HCT116 (cell line): ENCODE data around the gene KRTAP10-7. TPM values are rescaled to one million over a fixed set of nuclear protein-coding genes. Genes with fewer than 3 reads are reported as not detected.

ENCODE experiments used
- ATAC-seq: fragments of 200-7000 bp; cut with Tn5 transposase; 2 replicates; pipeline ENCODE4 v1.9.1; 2020; ENCODE audit warnings: mild to moderate bottlenecking, moderate library complexity
- BruUV-seq: library from RNA; stranded (reverse); fragments of 400-500 nt; replicated peaks from 2 replicates; lab custom pipeline; 2021; lab: Mats Ljungman, UMichigan
- CTCF ChIA-PET: fragments of 300-600 bp; sonication (Branson Sonifier 250); formaldehyde crosslinking; loops from one replicate; lab custom pipeline; 2021; ENCODE audit warnings: antibody characterized with exemption; lab: Charles Lee
- POLR2A ChIA-PET: fragments of 300-600, 350-600 bp; sonication (Branson Sonifier 250); formaldehyde crosslinking; loops from one replicate; lab custom pipeline; 2021; ENCODE audit warnings: antibody characterized with exemption; lab: Charles Lee
- RAD21 ChIA-PET, 2 experiments: fragments of 300-600 bp; sonication (Branson Sonifier 250); formaldehyde crosslinking; loops; one replicate each; lab custom pipeline; 2023; ENCODE audit warnings: low total read pairs in 2 of 2; ENCODE audit not compliant: uncharacterized antibody in 2 of 2, unreplicated experiment in 2 of 2, low non-redundant PET in 1 of 2; lab: Charles Lee
- DNase-seq: peaks from one replicate; pipeline ENCODE4 v3.0.0-alpha.2; 2010; ENCODE audit warnings: low read depth, low spot score
- H2AFZ ChIP-seq: fragments of 200-600 bp; shearing (Covaris generic), sonication (generic); 2 replicates; pipeline ENCODE4 v1.6.1; 2017; ENCODE audit warnings: low read depth, mixed run types, mixed read lengths, antibody characterized with exemption, low read length; ENCODE audit not compliant: poor library complexity, severe bottlenecking
- H3K27ac ChIP-seq: 2 replicates; pipeline ENCODE4 v1.5.1; 2012; ENCODE audit warnings: low read depth, low read length
- H3K27me3 ChIP-seq: fragments of 200-600 bp; sonication (generic); 2 replicates; pipeline ENCODE4 v1.6.1; 2016; ENCODE audit warnings: mixed run types, low read length, mixed read lengths; ENCODE audit not compliant: insufficient read depth
- H3K36me3 ChIP-seq, 2 experiments: fragments of 200-500 bp in 1 of 2; fragments of 200-600 bp in 1 of 2; sonication (Bioruptor generic) in 1 of 2; sonication (generic) in 1 of 2; 2 replicates each; pipeline versions ENCODE4 v1.5.1 to v1.6.1; 2014 to 2016; ENCODE audit warnings: low read length in 2 of 2, inconsistent platforms in 1 of 2, mixed read lengths in 1 of 2, mixed run types in 1 of 2; ENCODE audit not compliant: insufficient read depth in 2 of 2, control insufficient read depth in 1 of 2
- H3K4me1 ChIP-seq, 2 experiments: fragments of 200-600 bp in 1 of 2; sonication (generic) in 1 of 2; 2 replicates each; pipeline versions ENCODE4 v1.5.1 to v1.6.1; 2012 to 2017; ENCODE audit warnings: low read length in 2 of 2, inconsistent platforms in 1 of 2, mild to moderate bottlenecking in 1 of 2, mixed read lengths in 1 of 2, mixed run types in 1 of 2, moderate library complexity in 1 of 2; ENCODE audit not compliant: insufficient read depth in 2 of 2, control insufficient read depth in 1 of 2
- H3K4me2 ChIP-seq: fragments of 200-600 bp; sonication (generic); 2 replicates; pipeline ENCODE4 v1.6.1; 2017; ENCODE audit warnings: mixed run types, low read length, mixed read lengths
- H3K4me3 ChIP-seq, 2 experiments: fragments of 200-600 bp in 1 of 2; sonication (generic) in 1 of 2; replicated peaks in 1 of 2; 2 replicates each; pipeline ENCODE4 v1.5.1; 2011 to 2016; ENCODE audit warnings: low read length in 2 of 2, control low read depth in 1 of 2, low read depth in 1 of 2, mild to moderate bottlenecking in 1 of 2, mixed read lengths in 1 of 2, mixed run types in 1 of 2
- H3K79me2 ChIP-seq: fragments of 200-600 bp; sonication (generic); 2 replicates; pipeline ENCODE4 v1.6.1; 2017; ENCODE audit warnings: mild to moderate bottlenecking, mixed run types, low read length, moderate library complexity, mixed read lengths; ENCODE audit not compliant: insufficient read depth
- H3K9ac ChIP-seq: fragments of 200-600 bp; sonication (generic); 2 replicates; pipeline ENCODE4 v1.6.1; 2016; ENCODE audit warnings: low read length, mixed read lengths
- H3K9me2 ChIP-seq: fragments of 200-600 bp; sonication (generic), shearing (Covaris generic); 2 replicates; pipeline ENCODE4 v1.6.1; 2017; ENCODE audit warnings: mixed run types, mild to moderate bottlenecking, moderate library complexity; ENCODE audit not compliant: insufficient read depth
- H3K9me3 ChIP-seq, 2 experiments: fragments of 200-500 bp in 1 of 2; fragments of 200-600 bp in 1 of 2; sonication (Bioruptor generic) in 1 of 2; sonication (generic) in 1 of 2; 2 replicates each; pipeline ENCODE4 v1.6.1; 2014 to 2017; ENCODE audit warnings: low read length in 2 of 2, mixed read lengths in 2 of 2, inconsistent platforms in 1 of 2, low read depth in 1 of 2, mild to moderate bottlenecking in 1 of 2, mixed run types in 1 of 2, moderate library complexity in 1 of 2; ENCODE audit not compliant: control insufficient read depth in 1 of 2, insufficient read depth in 1 of 2
- H4K20me1 ChIP-seq: fragments of 200-600 bp; sonication (generic), shearing (Covaris generic); 2 replicates; pipeline ENCODE4 v1.6.1; 2017; ENCODE audit warnings: mixed run types, mild to moderate bottlenecking, moderate library complexity; ENCODE audit not compliant: insufficient read depth
- CBX3 ChIP-seq: IDR thresholded peaks from 2 replicates; pipeline ENCODE4 v1.6.1; 2012; ENCODE audit warnings: low read depth
- EGR1 ChIP-seq: IDR thresholded peaks from 2 replicates; pipeline ENCODE4 v1.6.1; 2012; ENCODE audit warnings: low read depth
- FOSL1 ChIP-seq: IDR thresholded peaks from 2 replicates; pipeline ENCODE4 v1.6.1; 2012; ENCODE audit warnings: low read depth
- JUND ChIP-seq: IDR thresholded peaks from 2 replicates; pipeline ENCODE4 v1.6.1; 2012
- POLR2A ChIP-seq: IDR thresholded peaks from 2 replicates; pipeline ENCODE4 v1.7.0; 2011; ENCODE audit warnings: borderline replicate concordance; ENCODE audit not compliant: insufficient read depth, insufficient read length; ENCODE audit errors: extremely low read depth
- POLR2AphosphoS5 ChIP-seq: IDR thresholded peaks from 2 replicates; pipeline ENCODE4 v1.6.1; 2011; ENCODE audit warnings: mild to moderate bottlenecking, low read depth, low read length, moderate library complexity
- RAD21 ChIP-seq: IDR thresholded peaks from 2 replicates; pipeline ENCODE4 v1.6.1; 2012; ENCODE audit warnings: low read depth, mild to moderate bottlenecking
- SIN3A ChIP-seq: IDR thresholded peaks from 2 replicates; pipeline ENCODE4 v1.6.1; 2012; ENCODE audit warnings: low read depth
- SP1 ChIP-seq: IDR thresholded peaks from 2 replicates; pipeline ENCODE4 v1.6.1; 2012; ENCODE audit warnings: low read depth
- SRF ChIP-seq: IDR thresholded peaks from 2 replicates; pipeline ENCODE4 v1.6.1; 2012; ENCODE audit warnings: low read depth
- YY1 ChIP-seq: IDR thresholded peaks from 2 replicates; pipeline ENCODE4 v1.6.1; 2011; ENCODE audit warnings: low read length, low read depth, moderate library complexity, mild to moderate bottlenecking; ENCODE audit not compliant: insufficient replicate concordance; ENCODE audit errors: extremely low read depth
- ZFX ChIP-seq: fragments of 450-650 bp; IDR thresholded peaks from 2 replicates; pipeline ENCODE4 v1.6.1; 2017
- ZNF274 ChIP-seq: fragments of 200-500 bp; sonication (Bioruptor generic); IDR thresholded peaks from 2 replicates; pipeline ENCODE4 v1.6.1; 2014; ENCODE audit warnings: mild to moderate bottlenecking, low read depth, low read length, inconsistent platforms
- intact Hi-C: fragments of 100-400 bp; cut with micrococcal nuclease; formaldehyde crosslinking; loops from 2 replicates; pipeline ENCODE4 v1.10.0; 2022
- total RNA-seq: library from RNA; stranded (reverse); gene quantifications from one replicate; pipeline ENCODE4 v1.2.1, GENCODE V29; 2021; ENCODE audit not compliant: unreplicated experiment
- TF ChIP-seq, protein P1 (sequence below), 3 experiments: fragments of 200-600 bp in 1 of 3; sonication (generic) in 1 of 3; IDR thresholded peaks in 2 of 3; conservative IDR thresholded peaks in 1 of 3; 2 replicates each; pipeline ENCODE4 v1.5.1; 2012 to 2017; ENCODE audit warnings: low read depth in 2 of 3, low read length in 2 of 3, antibody characterized with exemption in 1 of 3, borderline replicate concordance in 1 of 3, control low read depth in 1 of 3, mild to moderate bottlenecking in 1 of 3, mixed read lengths in 1 of 3, mixed run types in 1 of 3, moderate library complexity in 1 of 3; ENCODE audit not compliant: insufficient read depth in 1 of 3
- TF ChIP-seq, protein P2 (sequence below): IDR thresholded peaks from 2 replicates; pipeline ENCODE4 v1.6.1; 2012
- TF ChIP-seq, protein P3 (sequence below): IDR thresholded peaks from 2 replicates; pipeline ENCODE4 v1.6.1; 2012; ENCODE audit warnings: low read depth
- TF ChIP-seq, protein P4 (sequence below): IDR thresholded peaks from 2 replicates; pipeline ENCODE4 v1.6.1; 2012

Gene KRTAP10-7
- total RNA-seq, 1 experiment from 2014 or later, result not detected

DNA sequence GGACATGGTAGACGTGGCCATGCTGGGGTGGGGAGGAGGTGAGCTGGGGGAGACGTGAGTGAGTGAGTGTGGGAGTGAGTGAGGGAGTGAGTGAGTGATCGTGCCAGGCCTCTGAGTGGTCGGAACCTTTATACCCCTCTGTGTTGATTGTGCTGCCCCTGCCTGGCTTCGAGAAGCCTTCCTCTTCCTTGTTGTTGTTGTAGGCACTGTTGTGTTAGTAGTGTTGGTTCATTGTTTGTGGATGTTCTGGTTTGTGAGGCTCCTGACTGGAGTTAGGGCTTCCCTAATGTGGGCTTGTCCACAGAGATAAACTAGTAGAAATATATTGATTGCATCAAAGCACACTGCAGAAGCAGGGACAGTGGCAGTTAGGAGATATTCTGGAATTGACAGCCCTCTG is 41.7 kb upstream of the KRTAP10-7 start, which contains the start of gene KRTAP10-3:
Gene KRTAP10-3, minus strand, starts transcription at position 101 of the 400 bp plus-strand sequence. Its CDS starts 80 bp downstream, at position 21.
- Histone ChIP-seq H3K27me3 (no peaks in the 10 kb centered on the region; the same call in 1 of the 2 replicates), H3K4me2 (no peak within 1 kb of the TSS), H2AFZ (no peak within 1 kb of the TSS), H3K4me1 (no peaks in the 10 kb centered on the region), H3K9me2 (no peaks in the 10 kb centered on the region), H3K79me2 (no peaks in the 10 kb centered on the region), H3K9ac (no peak within 1 kb of the TSS), H4K20me1 (no peaks in the 10 kb centered on the region), H3K27ac (no peak within 1 kb of the TSS), H3K9me3 (no peaks in the 10 kb centered on the region), H3K36me3 (no peaks in the 10 kb centered on the region), H3K4me3 (no peak within 1 kb of the TSS)
- ATAC-seq, result no peak
- RAD21 ChIA-PET, result no interaction called here
- intact Hi-C loops, result no loop called here
- no peak for DNase-seq
- TF ChIP-seq, protein P1, sequence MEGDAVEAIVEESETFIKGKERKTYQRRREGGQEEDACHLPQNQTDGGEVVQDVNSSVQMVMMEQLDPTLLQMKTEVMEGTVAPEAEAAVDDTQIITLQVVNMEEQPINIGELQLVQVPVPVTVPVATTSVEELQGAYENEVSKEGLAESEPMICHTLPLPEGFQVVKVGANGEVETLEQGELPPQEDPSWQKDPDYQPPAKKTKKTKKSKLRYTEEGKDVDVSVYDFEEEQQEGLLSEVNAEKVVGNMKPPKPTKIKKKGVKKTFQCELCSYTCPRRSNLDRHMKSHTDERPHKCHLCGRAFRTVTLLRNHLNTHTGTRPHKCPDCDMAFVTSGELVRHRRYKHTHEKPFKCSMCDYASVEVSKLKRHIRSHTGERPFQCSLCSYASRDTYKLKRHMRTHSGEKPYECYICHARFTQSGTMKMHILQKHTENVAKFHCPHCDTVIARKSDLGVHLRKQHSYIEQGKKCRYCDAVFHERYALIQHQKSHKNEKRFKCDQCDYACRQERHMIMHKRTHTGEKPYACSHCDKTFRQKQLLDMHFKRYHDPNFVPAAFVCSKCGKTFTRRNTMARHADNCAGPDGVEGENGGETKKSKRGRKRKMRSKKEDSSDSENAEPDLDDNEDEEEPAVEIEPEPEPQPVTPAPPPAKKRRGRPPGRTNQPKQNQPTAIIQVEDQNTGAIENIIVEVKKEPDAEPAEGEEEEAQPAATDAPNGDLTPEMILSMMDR (IDR thresholded peaks at IDR 0.05 in 2 of 3, conservative IDR thresholded peaks at IDR 0.05 in 1 of 3; ENCODE audit: borderline replicate concordance in 1 of 3, insufficient read depth in 1 of 3, low read depth in 2 of 3, low read length in 2 of 3), result no peak
- TF ChIP-seq SIN3A, result no peak
- TF ChIP-seq POLR2AphosphoS5, result no peak
- TF ChIP-seq, protein P2, sequence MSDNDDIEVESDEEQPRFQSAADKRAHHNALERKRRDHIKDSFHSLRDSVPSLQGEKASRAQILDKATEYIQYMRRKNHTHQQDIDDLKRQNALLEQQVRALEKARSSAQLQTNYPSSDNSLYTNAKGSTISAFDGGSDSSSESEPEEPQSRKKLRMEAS, result no peak
- TF ChIP-seq, protein P3, sequence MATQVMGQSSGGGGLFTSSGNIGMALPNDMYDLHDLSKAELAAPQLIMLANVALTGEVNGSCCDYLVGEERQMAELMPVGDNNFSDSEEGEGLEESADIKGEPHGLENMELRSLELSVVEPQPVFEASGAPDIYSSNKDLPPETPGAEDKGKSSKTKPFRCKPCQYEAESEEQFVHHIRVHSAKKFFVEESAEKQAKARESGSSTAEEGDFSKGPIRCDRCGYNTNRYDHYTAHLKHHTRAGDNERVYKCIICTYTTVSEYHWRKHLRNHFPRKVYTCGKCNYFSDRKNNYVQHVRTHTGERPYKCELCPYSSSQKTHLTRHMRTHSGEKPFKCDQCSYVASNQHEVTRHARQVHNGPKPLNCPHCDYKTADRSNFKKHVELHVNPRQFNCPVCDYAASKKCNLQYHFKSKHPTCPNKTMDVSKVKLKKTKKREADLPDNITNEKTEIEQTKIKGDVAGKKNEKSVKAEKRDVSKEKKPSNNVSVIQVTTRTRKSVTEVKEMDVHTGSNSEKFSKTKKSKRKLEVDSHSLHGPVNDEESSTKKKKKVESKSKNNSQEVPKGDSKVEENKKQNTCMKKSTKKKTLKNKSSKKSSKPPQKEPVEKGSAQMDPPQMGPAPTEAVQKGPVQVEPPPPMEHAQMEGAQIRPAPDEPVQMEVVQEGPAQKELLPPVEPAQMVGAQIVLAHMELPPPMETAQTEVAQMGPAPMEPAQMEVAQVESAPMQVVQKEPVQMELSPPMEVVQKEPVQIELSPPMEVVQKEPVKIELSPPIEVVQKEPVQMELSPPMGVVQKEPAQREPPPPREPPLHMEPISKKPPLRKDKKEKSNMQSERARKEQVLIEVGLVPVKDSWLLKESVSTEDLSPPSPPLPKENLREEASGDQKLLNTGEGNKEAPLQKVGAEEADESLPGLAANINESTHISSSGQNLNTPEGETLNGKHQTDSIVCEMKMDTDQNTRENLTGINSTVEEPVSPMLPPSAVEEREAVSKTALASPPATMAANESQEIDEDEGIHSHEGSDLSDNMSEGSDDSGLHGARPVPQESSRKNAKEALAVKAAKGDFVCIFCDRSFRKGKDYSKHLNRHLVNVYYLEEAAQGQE, result no peak
- TF ChIP-seq POLR2A, result no peak
- no peak for TF ChIP-seq JUND
- no peak for TF ChIP-seq CBX3
- TF ChIP-seq ZNF274, result no peak
- no peak for TF ChIP-seq EGR1
- no peak for TF ChIP-seq RAD21
- no peak for TF ChIP-seq SRF
- TF ChIP-seq YY1, result no peak
- TF ChIP-seq SP1, result no peak
- TF ChIP-seq FOSL1, result no peak
- TF ChIP-seq, protein P4, sequence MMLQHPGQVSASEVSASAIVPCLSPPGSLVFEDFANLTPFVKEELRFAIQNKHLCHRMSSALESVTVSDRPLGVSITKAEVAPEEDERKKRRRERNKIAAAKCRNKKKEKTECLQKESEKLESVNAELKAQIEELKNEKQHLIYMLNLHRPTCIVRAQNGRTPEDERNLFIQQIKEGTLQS, result no peak
- no peak for TF ChIP-seq ZFX
- BruUV-seq, result no TSS peak
- POLR2A ChIA-PET, result no interaction called here
- CTCF ChIA-PET, result no interaction called here
